Fibroblast of pulmonary artery (primary cell): ENCODE data around the gene DCAF16.

Source experiments
- DNase-seq: peaks from one replicate; pipeline ENCODE4 v3.0.0-alpha.2; 2010; ENCODE audit warnings: low read depth
- H3K4me3 ChIP-seq: replicated peaks from 2 replicates; pipeline ENCODE4 v1.5.1; 2011; ENCODE audit warnings: low read depth, mild to moderate bottlenecking, control low read depth, low read length, moderate library complexity
- CTCF ChIP-seq: IDR thresholded peaks from 2 replicates; pipeline ENCODE4 v1.5.1; 2011; ENCODE audit warnings: mild to moderate bottlenecking, control low read depth, low read length, inconsistent platforms; ENCODE audit errors: missing control alignments

Gene DCAF16

GRCh38 chr4:17807446-17807845, 3.1 kb downstream of the DCAF16 start:
- no peak for DNase-seq
- no peak for TF ChIP-seq CTCF
- H3K4me3 ChIP-seq, result peak overlapping the region; percentile 88

- DNase-seq, result no peak
- H3K4me3 ChIP-seq, result no peak overlapping the region
- TF ChIP-seq CTCF, result no peak
Measured at GRCh38 chr4:17805580-17806155, 4.9 kb downstream of the DCAF16 start.

- DNase-seq, result no peak
- H3K4me3 ChIP-seq, result no peak overlapping the region
- no peak for TF ChIP-seq CTCF
Measured at GRCh38 chr4:17797808-17798207, 12.7 kb downstream of the DCAF16 start.

GRCh38 chr4:17794730-17795129, 15.8 kb downstream of the DCAF16 start:
- H3K4me3 ChIP-seq, result no peak overlapping the region
- DNase-seq, result no peak
- no peak for TF ChIP-seq CTCF

- DNase-seq, result no peak
- TF ChIP-seq CTCF, result no peak
- no peak overlapping the region for H3K4me3 ChIP-seq
Measured at GRCh38 chr4:17788956-17789355, 21.6 kb downstream of the DCAF16 start.

- no peak for TF ChIP-seq CTCF
- no peak for DNase-seq
- no peak overlapping the region for H3K4me3 ChIP-seq
Measured at GRCh38 chr4:17787315-17787714, 23.2 kb downstream of the DCAF16 start.

- no peak for DNase-seq
- H3K4me3 ChIP-seq, result no peak overlapping the region
Measured at GRCh38 chr4:17786567-17786966, 24.0 kb downstream of the DCAF16 start.

More at GRCh38 chr4:17786567-17786966, 24.0 kb downstream of the DCAF16 start:
- TF ChIP-seq CTCF, result no peak
